Uterus (tissue), 4 donors: ENCODE data around the gene OR9G4. TPM values are rescaled to one million over a fixed set of nuclear protein-coding genes. Genes with fewer than 3 reads are reported as not detected.
A peak's percentile ranks its signal among the peaks of the same experiment; 100 is the strongest.

Experiments used
- DNase-seq, 2 donors: peaks; one replicate each; pipeline ENCODE4 v3.0.0-alpha.2; 2019 to 2020
- H3K27ac ChIP-seq, 2 donors: fragments of 200-600 bp; sonication (generic); 1 replicate in 1 of 2; 2 replicates in 1 of 2; pipeline ENCODE4 v1.5.1; 2016 to 2018
- H3K27me3 ChIP-seq, 2 donors: fragments of 200-600 bp; sonication (generic); one replicate each; pipeline ENCODE4 v1.5.1; 2018 to 2019; ENCODE audit warnings: control low read depth in 1 of 2
- H3K36me3 ChIP-seq, 2 donors: fragments of 200-600 bp; sonication (generic); one replicate each; pipeline ENCODE4 v1.5.1; 2019; ENCODE audit warnings: control low read depth in 1 of 2
- H3K4me1 ChIP-seq, 2 donors: fragments of 200-600 bp; sonication (generic); one replicate each; pipeline ENCODE4 v1.5.1; 2018 to 2019; ENCODE audit warnings: control low read depth in 1 of 2
- H3K4me3 ChIP-seq, 2 donors: fragments of 200-600 bp; sonication (generic); 1 replicate in 1 of 2; 2 replicates in 1 of 2; pipeline ENCODE4 v1.5.1; 2018 to 2019; ENCODE audit warnings: mild to moderate bottlenecking in 1 of 2
- H3K9me3 ChIP-seq, 2 donors: fragments of 200-600 bp; sonication (generic); one replicate each; pipeline ENCODE4 v1.5.1; 2019; ENCODE audit warnings: control low read depth in 1 of 2
- POLR2A ChIP-seq, 2 donors: fragments of 450-650 bp; IDR thresholded peaks; one replicate each; pipeline ENCODE4 v1.6.1; 2016; ENCODE audit warnings: antibody characterized with exemption in 2 of 2, mild to moderate bottlenecking in 1 of 2, moderate library complexity in 1 of 2
- intact Hi-C: fragments of 100-400 bp; cut with DNase I; formaldehyde crosslinking; loops from one replicate; pipeline ENCODE4 v1.15.1; 2023; ENCODE audit warnings: low total_unique reads
- total RNA-seq, 4 donors: library from RNA; depleted of rRNA in 3 of 4; stranded (reverse); fragments of >200 nt in 3 of 4; gene quantifications; one replicate each; pipeline versions ENCODE4 v1.1.0 to v1.2.4, GENCODE V29; 2014 to 2023
- TF ChIP-seq, protein P1 (sequence below), 4 experiments: fragments of 200-600 bp in 2 of 4; fragments of 450-650 bp in 2 of 4; sonication (generic) in 2 of 4; IDR thresholded peaks; one replicate each; pipeline ENCODE4 v1.5.1; 2016 to 2019; ENCODE audit warnings: antibody characterized with exemption in 4 of 4, mild to moderate bottlenecking in 2 of 4, moderate library complexity in 1 of 4
- donor health status: DM: yes; HTN: yes; CAD: no.

OR9G4 gene
- not detected for total RNA-seq

GRCh38 chr11:56748597-56748996 lies at the start of gene OR9G4:
OR9G4 (minus strand) TSS chr11:56748697; CDS start chr11:56743766, 4,931 bp downstream.
- no peaks in the 10 kb centered on the region for H3K27me3 ChIP-seq
- TF ChIP-seq POLR2A (IDR thresholded peaks at IDR 0.05), result no peak
- TF ChIP-seq, protein P1, sequence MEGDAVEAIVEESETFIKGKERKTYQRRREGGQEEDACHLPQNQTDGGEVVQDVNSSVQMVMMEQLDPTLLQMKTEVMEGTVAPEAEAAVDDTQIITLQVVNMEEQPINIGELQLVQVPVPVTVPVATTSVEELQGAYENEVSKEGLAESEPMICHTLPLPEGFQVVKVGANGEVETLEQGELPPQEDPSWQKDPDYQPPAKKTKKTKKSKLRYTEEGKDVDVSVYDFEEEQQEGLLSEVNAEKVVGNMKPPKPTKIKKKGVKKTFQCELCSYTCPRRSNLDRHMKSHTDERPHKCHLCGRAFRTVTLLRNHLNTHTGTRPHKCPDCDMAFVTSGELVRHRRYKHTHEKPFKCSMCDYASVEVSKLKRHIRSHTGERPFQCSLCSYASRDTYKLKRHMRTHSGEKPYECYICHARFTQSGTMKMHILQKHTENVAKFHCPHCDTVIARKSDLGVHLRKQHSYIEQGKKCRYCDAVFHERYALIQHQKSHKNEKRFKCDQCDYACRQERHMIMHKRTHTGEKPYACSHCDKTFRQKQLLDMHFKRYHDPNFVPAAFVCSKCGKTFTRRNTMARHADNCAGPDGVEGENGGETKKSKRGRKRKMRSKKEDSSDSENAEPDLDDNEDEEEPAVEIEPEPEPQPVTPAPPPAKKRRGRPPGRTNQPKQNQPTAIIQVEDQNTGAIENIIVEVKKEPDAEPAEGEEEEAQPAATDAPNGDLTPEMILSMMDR (IDR thresholded peaks at IDR 0.05), result no peak
- no peak within 1 kb of the TSS for H3K4me3 ChIP-seq
- no peaks in the 10 kb centered on the region for H3K36me3 ChIP-seq
- H3K4me1 ChIP-seq, result no peaks in the 10 kb centered on the region
- H3K9me3 ChIP-seq, result no peaks in the 10 kb centered on the region
- no peak for DNase-seq
- H3K27ac ChIP-seq, result no peak within 1 kb of the TSS
- intact Hi-C loops, result no loop called here

GRCh38 chr11:56783448-56784041 lies 35.0 kb upstream of the OR9G4 start:
- H3K4me1 ChIP-seq, result no peaks in the 10 kb centered on the region
- intact Hi-C loops, result no loop called here
- no peak overlapping the region for H3K4me3 ChIP-seq
- H3K9me3 ChIP-seq, result no peaks in the 10 kb centered on the region
- TF ChIP-seq, protein P1 (IDR thresholded peaks at IDR 0.05), result peak in 2 of 4 experiments; percentile 42 to 46
- TF ChIP-seq POLR2A (IDR thresholded peaks at IDR 0.05), result no peak
- DNase-seq, result no peak
- H3K36me3 ChIP-seq, result no peaks in the 10 kb centered on the region
- H3K27me3 ChIP-seq, result no peaks in the 10 kb centered on the region
- no peak overlapping the region for H3K27ac ChIP-seq

DNA sequence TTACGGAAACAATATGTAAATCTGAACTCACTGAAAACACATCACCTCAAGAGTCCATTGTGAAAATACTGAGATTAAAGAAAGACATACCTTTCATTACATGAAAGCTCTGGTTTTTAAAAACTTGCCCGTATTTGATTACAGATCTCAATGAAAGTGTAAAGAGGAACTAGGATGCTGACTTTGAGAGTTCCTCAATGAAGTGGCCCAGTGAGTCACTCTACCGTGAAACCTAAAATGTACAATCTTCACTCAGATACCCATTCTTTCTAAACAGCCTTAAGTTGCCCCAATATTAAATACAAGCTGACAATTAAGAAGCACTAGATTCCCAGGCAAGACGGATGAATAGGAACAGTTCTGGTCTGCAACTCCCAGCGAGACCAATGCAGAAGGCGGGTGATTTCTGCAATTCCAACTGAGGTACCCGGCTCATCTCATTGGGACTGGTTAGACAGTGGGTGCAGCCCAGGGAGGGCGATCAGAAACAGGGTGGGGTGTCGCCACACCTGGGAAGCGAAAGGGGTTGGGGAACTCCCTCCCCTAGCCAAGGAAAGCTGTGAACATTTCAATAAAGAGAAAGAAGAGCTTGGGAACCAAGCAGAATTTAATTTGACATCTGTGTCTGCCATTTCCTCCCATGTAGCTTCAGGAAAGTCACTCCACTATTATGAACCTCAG lies 33.8 kb upstream of the OR9G4 start:
- intact Hi-C loops, result no loop called here
- Histone ChIP-seq H3K9me3 (no peaks in the 10 kb centered on the region), H3K36me3 (no peaks in the 10 kb centered on the region), H3K4me3 (no peak overlapping the region), H3K27me3 (no peaks in the 10 kb centered on the region), H3K27ac (no peak overlapping the region), H3K4me1 (no peaks in the 10 kb centered on the region)
- TF ChIP-seq POLR2A (IDR thresholded peaks at IDR 0.05), result no peak
- TF ChIP-seq, protein P1 (IDR thresholded peaks at IDR 0.05), result no peak
- DNase-seq, result no peak

- no peaks in the 10 kb centered on the region for H3K9me3 ChIP-seq
- intact Hi-C loops, result no loop called here
- TF ChIP-seq, protein P1 (IDR thresholded peaks at IDR 0.05), result no peak
- no peak for TF ChIP-seq POLR2A (IDR thresholded peaks at IDR 0.05)
- H3K4me3 ChIP-seq, result no peak overlapping the region
- no peak for DNase-seq
- no peak overlapping the region for H3K27ac ChIP-seq
- no peaks in the 10 kb centered on the region for H3K27me3 ChIP-seq
- no peaks in the 10 kb centered on the region for H3K4me1 ChIP-seq
- H3K36me3 ChIP-seq, result no peaks in the 10 kb centered on the region
Measured at GRCh38 chr11:56776809-56777208, 28.3 kb upstream of the OR9G4 start.

- TF ChIP-seq POLR2A (IDR thresholded peaks at IDR 0.05), result no peak
- TF ChIP-seq, protein P1 (IDR thresholded peaks at IDR 0.05), result no peak
- Histone ChIP-seq H3K4me1 (no peaks in the 10 kb centered on the region), H3K9me3 (no peaks in the 10 kb centered on the region), H3K36me3 (no peaks in the 10 kb centered on the region), H3K27ac (no peak overlapping the region), H3K4me3 (no peak overlapping the region), H3K27me3 (no peaks in the 10 kb centered on the region)
- DNase-seq, result no peak
- intact Hi-C loops, result no loop called here
Measured at GRCh38 chr11:56764976-56765375, 16.5 kb upstream of the OR9G4 start.
